IMR-90 (cell line): ENCODE data around the gene TTC28. TPM values are rescaled to one million over a fixed set of nuclear protein-coding genes. Genes with fewer than 3 reads are reported as not detected.

ENCODE experiments used
- ATAC-seq: fragments of 200-7000 bp; cut with Tn5 transposase; 2 replicates; pipeline ENCODE4 v1.9.1; 2020; ENCODE audit warnings: low read depth, mild to moderate bottlenecking, moderate library complexity
- BruUV-seq: library from RNA; stranded (reverse); fragments of 400-500 nt; replicated peaks from 2 replicates; lab custom pipeline; 2021; lab: Mats Ljungman, UMichigan
- CTCF ChIA-PET: fragments of 300-600 bp; formaldehyde crosslinking; extraction: SDS; loops from one replicate; lab custom pipeline; 2021; ENCODE audit warnings: antibody characterized with exemption; lab: Yijun Ruan, JAX
- POLR2A ChIA-PET: fragments of 300-600 bp; sonication (Branson Sonifier 250); formaldehyde crosslinking; loops from one replicate; lab custom pipeline; 2022; ENCODE audit warnings: antibody characterized with exemption; ENCODE audit not compliant: unreplicated experiment; lab: Charles Lee
- DNase-seq: peaks from one replicate; pipeline ENCODE4 v3.0.0; 2013
- H2AFZ ChIP-seq: replicated peaks from 2 replicates; pipeline ENCODE3; 2013; ENCODE audit warnings: low read length, mild to moderate bottlenecking; ENCODE audit not compliant: poor library complexity
- H2AK5ac ChIP-seq: 2 replicates; pipeline ENCODE4 v1.6.1; 2013; ENCODE audit warnings: low read depth, low read length, inconsistent platforms
- H2AK9ac ChIP-seq: replicated peaks from 2 replicates; pipeline ENCODE3; 2013; ENCODE audit warnings: mild to moderate bottlenecking, low read depth, low read length, moderate library complexity; ENCODE audit not compliant: poor library complexity
- H2BK120ac ChIP-seq: 2 replicates; pipeline ENCODE4 v1.6.1; 2013; ENCODE audit warnings: low read depth, low read length, inconsistent platforms
- H2BK15ac ChIP-seq: 3 replicates; pipeline ENCODE4 v1.6.1; 2013; ENCODE audit warnings: low read depth, low read length, inconsistent platforms
- H2BK20ac ChIP-seq: 2 replicates; pipeline ENCODE4 v1.6.1; 2013; ENCODE audit warnings: low read depth, mild to moderate bottlenecking, inconsistent platforms, low read length, moderate library complexity
- H2BK5ac ChIP-seq: 2 replicates; pipeline ENCODE4 v1.6.1; 2013; ENCODE audit warnings: mild to moderate bottlenecking, low read depth, low read length, inconsistent platforms; ENCODE audit not compliant: poor library complexity, severe bottlenecking
- H3K14ac ChIP-seq: replicated peaks from 2 replicates; pipeline ENCODE4 v1.6.1; 2013; ENCODE audit warnings: low read depth, low read length, inconsistent platforms
- H3K18ac ChIP-seq: 2 replicates; pipeline ENCODE4 v1.6.1; 2013; ENCODE audit warnings: low read depth, low read length, control low read depth
- H3K23ac ChIP-seq: 2 replicates; pipeline ENCODE4 v1.6.1; 2013; ENCODE audit warnings: low read depth, low read length, inconsistent platforms
- H3K27ac ChIP-seq: 2 replicates; pipeline ENCODE4 v1.5.1; 2013; ENCODE audit warnings: mild to moderate bottlenecking, control low read depth, low read length; ENCODE audit not compliant: insufficient read depth
- H3K27me3 ChIP-seq: 2 replicates; pipeline ENCODE4 v1.6.1; 2013; ENCODE audit warnings: low read length; ENCODE audit not compliant: control insufficient read depth, insufficient read depth
- H3K36me3 ChIP-seq: 2 replicates; pipeline ENCODE4 v1.6.1; 2013; ENCODE audit warnings: low read length, mixed read lengths; ENCODE audit not compliant: control insufficient read depth, insufficient read depth
- H3K4ac ChIP-seq: 2 replicates; pipeline ENCODE4 v1.6.1; 2013; ENCODE audit warnings: low read depth, low read length, inconsistent platforms
- H3K4me1 ChIP-seq: 2 replicates; pipeline ENCODE4 v1.6.1; 2013; ENCODE audit warnings: low read length, mixed read lengths; ENCODE audit not compliant: control insufficient read depth, insufficient read depth
- H3K4me2 ChIP-seq: 2 replicates; pipeline ENCODE4 v1.6.1; 2013; ENCODE audit warnings: low read depth, mild to moderate bottlenecking, control low read depth, low read length, moderate library complexity
- H3K4me3 ChIP-seq: 2 replicates; pipeline ENCODE4 v1.5.1; 2013; ENCODE audit warnings: low read depth, mild to moderate bottlenecking, control low read depth, low read length, moderate library complexity; ENCODE audit not compliant: insufficient read depth
- H3K56ac ChIP-seq: 2 replicates; pipeline ENCODE4 v1.6.1; 2013; ENCODE audit warnings: low read length, inconsistent platforms; ENCODE audit not compliant: insufficient read depth; ENCODE audit errors: extremely low read depth
- H3K79me1 ChIP-seq, 2 experiments: 2 replicates each; pipeline ENCODE4 v1.6.1; 2013; ENCODE audit warnings: low read length in 2 of 2, inconsistent platforms in 1 of 2, low read depth in 1 of 2
- H3K9ac ChIP-seq: 2 replicates; pipeline ENCODE4 v1.6.1; 2013; ENCODE audit warnings: low read depth, low read length, control low read depth
- H3K9me1 ChIP-seq: 2 replicates; pipeline ENCODE4 v1.6.1; 2013; ENCODE audit warnings: low read length, inconsistent platforms; ENCODE audit not compliant: insufficient read depth
- H3K9me3 ChIP-seq: 2 replicates; pipeline ENCODE4 v1.6.1; 2013; ENCODE audit warnings: low read length; ENCODE audit not compliant: control insufficient read depth, insufficient read depth
- H4K20me1 ChIP-seq: 2 replicates; pipeline ENCODE4 v1.6.1; 2013; ENCODE audit warnings: low read length, inconsistent platforms; ENCODE audit not compliant: insufficient read depth
- H4K5ac ChIP-seq: 2 replicates; pipeline ENCODE4 v1.6.1; 2013; ENCODE audit warnings: mild to moderate bottlenecking, low read depth, low read length, control low read depth
- H4K8ac ChIP-seq, 2 experiments: 2 replicates each; pipeline ENCODE4 v1.6.1; 2013; ENCODE audit warnings: low read depth in 2 of 2, low read length in 2 of 2, control low read depth in 1 of 2, inconsistent platforms in 1 of 2
- H4K91ac ChIP-seq: 2 replicates; pipeline ENCODE4 v1.6.1; 2013; ENCODE audit warnings: low read depth, low read length, inconsistent platforms; ENCODE audit not compliant: insufficient read depth
- CEBPB ChIP-seq: IDR thresholded peaks from 2 replicates; pipeline ENCODE4 v1.6.1; 2012; ENCODE audit warnings: low read depth, low read length, improper control_type of control experiment
- MXI1 ChIP-seq: IDR thresholded peaks from 2 replicates; pipeline ENCODE4 v1.6.1; 2012; ENCODE audit warnings: low read depth, mild to moderate bottlenecking, low read length, moderate library complexity, borderline replicate concordance
- NFE2L2 ChIP-seq: fragments of 150-350 bp; IDR thresholded peaks from 2 replicates; pipeline ENCODE4 v1.6.1; 2016; ENCODE audit warnings: low read depth, mild to moderate bottlenecking, low read length
- POLR2A ChIP-seq: IDR thresholded peaks from 2 replicates; pipeline ENCODE4 v1.6.1; 2012; ENCODE audit warnings: mild to moderate bottlenecking, low read depth, low read length
- RCOR1 ChIP-seq: IDR thresholded peaks from 2 replicates; pipeline ENCODE4 v1.6.1; 2012; ENCODE audit warnings: mild to moderate bottlenecking, low read length, improper control_type of control experiment; ENCODE audit not compliant: insufficient replicate concordance
- RFX5 ChIP-seq: IDR thresholded peaks from 2 replicates; pipeline ENCODE4 v1.8.0; 2012; ENCODE audit warnings: low read depth, mild to moderate bottlenecking, low read length, moderate library complexity
- SMC3 ChIP-seq: fragments of 150-350 bp; IDR thresholded peaks from 2 replicates; pipeline ENCODE4 v1.6.1; 2016; ENCODE audit warnings: low read depth, mild to moderate bottlenecking, antibody characterized with exemption, low read length, moderate library complexity
- WGBS, 2 experiments: methylation state at CpG; one replicate each; pipeline versions ENCODE4 v1.1.5 to v1.1.7; 2013; ENCODE audit warnings: missing lambda C conversion rate in 2 of 2; ENCODE audit not compliant: insufficient read length in 1 of 2; ENCODE audit errors: extremely low coverage in 2 of 2; 5-methylcytosine and 5-hydroxymethylcytosine counted together
- dilution Hi-C: fragments of 300-500 bp; cut with HindIII; formaldehyde crosslinking; loops from one replicate; pipeline ENCODE4 v1.14.3; 2018; ENCODE audit warnings: low sequenced_read_pairs; ENCODE audit not compliant: unreplicated experiment
- in situ Hi-C: fragments of 300-500 bp; cut with MboI; formaldehyde crosslinking; loops from 3 replicates; pipeline ENCODE4 v1.14.3; 2019; ENCODE audit warnings: low sequenced_read_pairs, inconsistent platforms, mixed read lengths
- intact Hi-C: fragments of 100-400 bp; cut with micrococcal nuclease; formaldehyde crosslinking; loops from 2 replicates; pipeline ENCODE4 v1.10.0; 2022
- polyA plus RNA-seq, 3 experiments: library from polyadenylated mRNA; depleted of rRNA; stranded (reverse); fragments of >200 nt; gene quantifications; 2 replicates each; pipeline ENCODE4 v1.2.3, GENCODE V29; 2012; ENCODE audit warnings: low replicate concordance in 1 of 3
- total RNA-seq: library from RNA; depleted of rRNA; stranded (reverse); fragments of >200 nt; gene quantifications from 2 replicates; pipeline ENCODE4 v1.2.3, GENCODE V29; 2012
- TF ChIP-seq, protein P1 (sequence below): fragments of 150-350 bp; IDR thresholded peaks from 2 replicates; pipeline ENCODE4 v1.6.1; 2017; ENCODE audit warnings: mild to moderate bottlenecking, antibody characterized with exemption, low read length, low read depth

The TTC28 gene
- total and polyA plus RNA-seq, 2 of the 4 experiments (the other 2 are of a cell fraction) = 5.6 to 13.3 TPM

DNA sequence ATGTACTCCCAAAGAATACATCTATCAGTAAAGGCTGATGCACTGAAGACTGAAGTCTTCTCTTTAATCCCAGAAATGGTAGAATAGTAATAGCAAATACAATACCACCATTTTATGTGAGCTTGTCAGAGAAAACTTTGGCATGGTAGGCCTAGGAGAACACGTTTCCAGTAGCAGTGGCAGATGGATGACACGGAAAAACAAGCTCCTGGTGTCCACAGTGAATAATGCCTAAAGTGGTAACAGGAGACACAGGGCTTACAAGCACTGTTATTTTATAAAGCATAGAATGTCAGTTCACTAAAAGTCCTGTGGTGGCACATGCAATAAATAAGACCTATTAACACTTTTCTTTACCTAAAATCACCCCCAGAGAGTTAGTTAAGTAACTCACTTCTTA, 277.6 kb downstream of the TTC28 start:
- peaks cover 11% of the 10 kb centered on the region for H3K4me1 ChIP-seq
- H3K4me2 ChIP-seq = no peak overlapping the region
- no peak overlapping the region for H3K4ac ChIP-seq
- H4K5ac ChIP-seq = no peak overlapping the region
- H2BK15ac ChIP-seq = no peak overlapping the region
- intact Hi-C loops (no loop called here), dilution Hi-C loops (no loop called here), in situ Hi-C loops (no loop called here)
- H2BK120ac ChIP-seq = no peak overlapping the region
- no peak overlapping the region for H3K23ac ChIP-seq
- no peak overlapping the region; the same call in 1 of the 2 replicates for H4K91ac ChIP-seq
- H2AK9ac ChIP-seq = no peak overlapping the region
- H3K9me3 ChIP-seq = no peaks in the 10 kb centered on the region
- no CpG with 5 or more reads among the region's 2 CpGs for WGBS, 2 experiments
- H2BK5ac ChIP-seq = no peak overlapping the region
- H3K18ac ChIP-seq = no peak overlapping the region
- H3K9me1 ChIP-seq = no peaks in the 10 kb centered on the region; the same call in 1 of the 2 replicates
- ChIA-PET CTCF (no interaction called here), POLR2A (no interaction called here)
- H3K4me3 ChIP-seq = no peak overlapping the region
- no TSS peak for BruUV-seq
- H4K20me1 ChIP-seq = no peaks in the 10 kb centered on the region
- DNase-seq = no peak
- no peak overlapping the region; a peak in 1 of 4 replicates for H4K8ac ChIP-seq
- no peak overlapping the region for H3K9ac ChIP-seq
- H2BK20ac ChIP-seq = no peak overlapping the region
- peaks cover 0 to 3% of the 10 kb centered on the region in 2 experiments; a peak in 2 of 4 replicates for H3K79me1 ChIP-seq
- H2AFZ ChIP-seq = no peak overlapping the region
- H3K27ac ChIP-seq = no peak overlapping the region
- no peak overlapping the region for H3K14ac ChIP-seq
- H3K27me3 ChIP-seq = no peaks in the 10 kb centered on the region
- TF ChIP-seq MXI1 (no peak), RCOR1 (no peak), POLR2A (no peak), RFX5 (no peak), SMC3 (no peak), NFE2L2 (no peak), CEBPB (no peak)
- TF ChIP-seq, protein P1, sequence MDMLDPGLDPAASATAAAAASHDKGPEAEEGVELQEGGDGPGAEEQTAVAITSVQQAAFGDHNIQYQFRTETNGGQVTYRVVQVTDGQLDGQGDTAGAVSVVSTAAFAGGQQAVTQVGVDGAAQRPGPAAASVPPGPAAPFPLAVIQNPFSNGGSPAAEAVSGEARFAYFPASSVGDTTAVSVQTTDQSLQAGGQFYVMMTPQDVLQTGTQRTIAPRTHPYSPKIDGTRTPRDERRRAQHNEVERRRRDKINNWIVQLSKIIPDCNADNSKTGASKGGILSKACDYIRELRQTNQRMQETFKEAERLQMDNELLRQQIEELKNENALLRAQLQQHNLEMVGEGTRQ = no peak
- H2AK5ac ChIP-seq = no peak overlapping the region
- no peak overlapping the region for H3K56ac ChIP-seq
- no peaks in the 10 kb centered on the region for H3K36me3 ChIP-seq
- ATAC-seq = no peak
